Cardiac fibroblast (primary cell): ENCODE data around the gene WARS2.

Experiments used
- DNase-seq, 2 donors: peaks; one replicate each; pipeline versions ENCODE4 v3.0.0 to v3.0.0-alpha.2; 2010; ENCODE audit warnings: low read depth in 2 of 2
- H3K4me3 ChIP-seq, 2 donors: replicated peaks in 1 of 2; 1 replicate in 1 of 2; 2 replicates in 1 of 2; pipeline ENCODE4 v1.5.1; 2011; ENCODE audit warnings: low read depth in 2 of 2, low read length in 2 of 2, mild to moderate bottlenecking in 2 of 2, moderate library complexity in 1 of 2
- CTCF ChIP-seq: IDR thresholded peaks from one replicate; pipeline ENCODE4 v1.5.1; 2011; ENCODE audit warnings: low read depth, mild to moderate bottlenecking, low read length, inconsistent platforms

WARS2 gene

GRCh38 chr1:119116725-119117124, 23.7 kb downstream of the WARS2 start:
- H3K4me3 ChIP-seq = no peak overlapping the region
- no peak for TF ChIP-seq CTCF
- peak; percentile 18 to 27 for DNase-seq

- DNase-seq = no peak
- TF ChIP-seq CTCF = no peak
Measured at GRCh38 chr1:119115736-119116135, 24.7 kb downstream of the WARS2 start.

GRCh38 chr1:119115311-119115710, 25.1 kb downstream of the WARS2 start:
- no peak for TF ChIP-seq CTCF
- no peak for DNase-seq
- H3K4me3 ChIP-seq = no peak overlapping the region

More at GRCh38 chr1:119115736-119116135, 24.7 kb downstream of the WARS2 start:
- no peak overlapping the region for H3K4me3 ChIP-seq

GRCh38 chr1:119114786-119115185, 25.7 kb downstream of the WARS2 start:
- peak in 1 of 2 donors; percentile 19 for DNase-seq
- TF ChIP-seq CTCF = no peak
- H3K4me3 ChIP-seq = no peak overlapping the region

- no peak for TF ChIP-seq CTCF
- no peak overlapping the region for H3K4me3 ChIP-seq
- peak in 1 of 2 donors; percentile 20 for DNase-seq
Measured at GRCh38 chr1:119112791-119113190, 27.7 kb downstream of the WARS2 start.

GRCh38 chr1:119112244-119112643, 28.2 kb downstream of the WARS2 start:
- no peak for DNase-seq
- no peak overlapping the region for H3K4me3 ChIP-seq
- TF ChIP-seq CTCF = no peak

- H3K4me3 ChIP-seq = no peak overlapping the region
- no peak for DNase-seq
- no peak for TF ChIP-seq CTCF
Measured at GRCh38 chr1:119108988-119109387, 31.5 kb downstream of the WARS2 start.
